K562 (cell line): ENCODE data around the gene DAZAP1. TPM values are rescaled to one million over a fixed set of nuclear protein-coding genes. Genes with fewer than 3 reads are reported as not detected.

ENCODE experiments used
- CBX2 ChIP-seq: fragments of 200-600 bp; sonication (generic); IDR thresholded peaks from one replicate; pipeline ENCODE4 v1.6.1; 2012; ENCODE audit warnings: mild to moderate bottlenecking, low read length, inconsistent platforms; ENCODE audit not compliant: insufficient read depth, poor library complexity, severe bottlenecking
- ETS2 ChIP-seq: IDR thresholded peaks from 2 replicates; pipeline ENCODE4 v1.6.1; 2016; ENCODE audit warnings: borderline replicate concordance, missing genetic modification characterization, mild to moderate bottlenecking, moderate library complexity, missing compliant biosample characterization; ENCODE audit not compliant: poor library complexity, severe bottlenecking
- HNRNPL ChIP-seq: fragments of 200-400 bp; formaldehyde crosslinking; IDR thresholded peaks from 2 replicates; pipeline ENCODE4 v1.6.1; 2017; ENCODE audit warnings: low read depth, mild to moderate bottlenecking, low read length
- NCOA4 ChIP-seq: fragments of 450-650 bp; IDR thresholded peaks from 2 replicates; pipeline ENCODE4 v1.6.1; 2018; ENCODE audit warnings: mild to moderate bottlenecking; ENCODE audit not compliant: partially characterized antibody
- RBFOX2 ChIP-seq: fragments of 200-400 bp; formaldehyde crosslinking; IDR thresholded peaks from 2 replicates; pipeline ENCODE4 v1.6.1; 2017; ENCODE audit warnings: low read depth, mild to moderate bottlenecking, low read length, moderate library complexity
- TAF1 ChIP-seq: IDR thresholded peaks from 2 replicates; pipeline ENCODE4 v1.6.1; 2011; ENCODE audit warnings: mild to moderate bottlenecking, low read length, moderate library complexity; ENCODE audit not compliant: insufficient read depth, control insufficient read depth, severe bottlenecking; ENCODE audit errors: extremely low read depth
- ZNF143 ChIP-seq: sonication (generic); formaldehyde crosslinking; IDR thresholded peaks from 2 replicates; pipeline ENCODE4 v1.9.0; 2022; ENCODE audit warnings: mild to moderate bottlenecking, missing genetic modification reagents
- polyA plus RNA-seq, 8 experiments: library from polyadenylated mRNA; depleted of rRNA in 4 of 8; stranded (reverse) in 5 of 8; unstranded in 3 of 8; fragments of >200 nt; fragmentation: Nextera tagmentation in 2 of 8; fragmentation: Illumina TruSeq in 1 of 8; extraction: Ambion mirVana in 2 of 8; extraction: Trizol in 1 of 8; gene quantifications; 2 replicates each; pipeline versions ENCODE4 v1.2.1 to v1.2.3, GENCODE V29; 2011 to 2014; ENCODE audit warnings: inconsistent platforms in 1 of 8, missing spikeins in 1 of 8
- total RNA-seq, 7 experiments: library from RNA; depleted of rRNA in 6 of 7; stranded (reverse); fragments of >200 nt in 6 of 7; fragmentation: Illumina TruSeq in 2 of 7; extraction: Trizol in 2 of 7; gene quantifications; 2 replicates each; pipeline versions ENCODE4 v1.2.1 to v1.2.3, GENCODE V29; 2011 to 2021; ENCODE audit warnings: low replicate concordance in 1 of 7
- TF ChIP-seq, protein P1 (sequence below): sonication (generic); formaldehyde crosslinking; IDR thresholded peaks from 2 replicates; pipeline ENCODE4 v1.8.1; 2023; ENCODE audit warnings: mild to moderate bottlenecking, missing genetic modification reagents
- TF ChIP-seq, protein P2 (sequence below): sonication (generic); formaldehyde crosslinking; IDR thresholded peaks from 2 replicates; pipeline ENCODE4 v1.8.1; 2022; ENCODE audit warnings: missing genetic modification reagents

The DAZAP1 gene
- total and polyA plus RNA-seq, 9 of the 15 experiments (the other 6 are each of a cell fraction or from before 2014, with no cell fraction given) = 10.8 to 289 (median 142) TPM

DNA sequence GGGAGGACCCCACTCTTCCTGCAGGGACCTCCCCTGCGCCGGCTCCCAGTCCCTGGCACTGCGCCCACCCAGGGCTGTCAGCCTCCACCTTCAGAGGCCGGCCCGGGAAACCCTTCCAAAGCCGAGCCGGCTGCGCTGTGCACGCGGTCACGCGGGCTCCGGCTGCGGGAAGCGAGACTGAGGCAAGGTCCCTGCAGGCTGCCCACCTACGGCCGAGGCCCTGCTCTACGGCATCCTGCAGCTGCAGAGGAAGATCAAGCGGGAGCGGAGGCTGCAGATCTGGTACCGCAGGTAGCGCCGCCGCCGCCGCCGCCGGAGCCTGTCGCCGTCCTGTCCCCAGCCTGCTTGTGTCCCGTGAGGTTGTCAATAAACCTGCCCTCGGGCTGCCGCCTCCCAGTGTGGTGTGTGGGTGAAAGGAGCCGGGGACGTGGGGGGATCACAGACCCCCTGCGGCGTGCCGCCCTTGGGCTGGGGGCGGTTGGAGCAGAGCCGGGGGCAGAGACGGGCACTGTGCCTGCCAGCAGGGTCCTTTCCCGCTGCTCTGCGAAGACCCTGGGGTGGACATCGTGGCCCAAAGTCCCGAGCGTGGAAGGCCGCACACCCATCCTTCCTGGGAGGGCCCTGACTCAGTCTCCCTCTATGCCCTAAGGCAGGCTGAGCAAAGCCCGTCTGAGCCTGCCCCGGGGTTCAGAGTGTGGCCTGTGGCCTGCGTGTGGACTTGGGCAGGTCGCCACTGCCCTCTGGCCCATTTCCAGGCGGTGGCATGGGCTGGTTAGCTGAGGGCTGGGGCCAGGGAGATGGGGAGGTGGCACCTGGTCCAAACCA is 12.0 kb upstream of the DAZAP1 start (continued):
- TF ChIP-seq, protein P1, sequence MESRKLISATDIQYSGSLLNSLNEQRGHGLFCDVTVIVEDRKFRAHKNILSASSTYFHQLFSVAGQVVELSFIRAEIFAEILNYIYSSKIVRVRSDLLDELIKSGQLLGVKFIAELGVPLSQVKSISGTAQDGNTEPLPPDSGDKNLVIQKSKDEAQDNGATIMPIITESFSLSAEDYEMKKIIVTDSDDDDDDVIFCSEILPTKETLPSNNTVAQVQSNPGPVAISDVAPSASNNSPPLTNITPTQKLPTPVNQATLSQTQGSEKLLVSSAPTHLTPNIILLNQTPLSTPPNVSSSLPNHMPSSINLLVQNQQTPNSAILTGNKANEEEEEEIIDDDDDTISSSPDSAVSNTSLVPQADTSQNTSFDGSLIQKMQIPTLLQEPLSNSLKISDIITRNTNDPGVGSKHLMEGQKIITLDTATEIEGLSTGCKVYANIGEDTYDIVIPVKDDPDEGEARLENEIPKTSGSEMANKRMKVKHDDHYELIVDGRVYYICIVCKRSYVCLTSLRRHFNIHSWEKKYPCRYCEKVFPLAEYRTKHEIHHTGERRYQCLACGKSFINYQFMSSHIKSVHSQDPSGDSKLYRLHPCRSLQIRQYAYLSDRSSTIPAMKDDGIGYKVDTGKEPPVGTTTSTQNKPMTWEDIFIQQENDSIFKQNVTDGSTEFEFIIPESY = peak; percentile 99
- TF ChIP-seq NCOA4 (no peak), HNRNPL (peak; percentile 17; the same call in 1 of the 2 replicates), TAF1 (no peak), CBX2 (no peak), RBFOX2 (peak; percentile 57), ZNF143 (CRISPR knock-in tag) (no peak), ETS2 (no peak)
- TF ChIP-seq, protein P2, sequence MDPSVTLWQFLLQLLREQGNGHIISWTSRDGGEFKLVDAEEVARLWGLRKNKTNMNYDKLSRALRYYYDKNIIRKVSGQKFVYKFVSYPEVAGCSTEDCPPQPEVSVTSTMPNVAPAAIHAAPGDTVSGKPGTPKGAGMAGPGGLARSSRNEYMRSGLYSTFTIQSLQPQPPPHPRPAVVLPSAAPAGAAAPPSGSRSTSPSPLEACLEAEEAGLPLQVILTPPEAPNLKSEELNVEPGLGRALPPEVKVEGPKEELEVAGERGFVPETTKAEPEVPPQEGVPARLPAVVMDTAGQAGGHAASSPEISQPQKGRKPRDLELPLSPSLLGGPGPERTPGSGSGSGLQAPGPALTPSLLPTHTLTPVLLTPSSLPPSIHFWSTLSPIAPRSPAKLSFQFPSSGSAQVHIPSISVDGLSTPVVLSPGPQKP (CRISPR knock-in tag) = no peak
- TF ChIP-seq, all 486 proteins: peak for 9
